Activated naive CD8-positive, alpha-beta T cell treated with anti-CD3 and anti-CD28 coated beads, Interleukin-2, amount 50 U/mL, for 16 hours (primary cell): Measurements from ENCODE around the gene CYP26C1.
"Not testable (repeated sequence)": the region's sequence is repeated elsewhere in the genome, so short reads cannot be mapped to it uniquely, and the experiment has no call there.

Experiments
- DNase-seq: peaks from one replicate; pipeline ENCODE4 v3.0.0-alpha.2; 2020; ENCODE audit warnings: low read depth, low spot score

Gene CYP26C1

DNA sequence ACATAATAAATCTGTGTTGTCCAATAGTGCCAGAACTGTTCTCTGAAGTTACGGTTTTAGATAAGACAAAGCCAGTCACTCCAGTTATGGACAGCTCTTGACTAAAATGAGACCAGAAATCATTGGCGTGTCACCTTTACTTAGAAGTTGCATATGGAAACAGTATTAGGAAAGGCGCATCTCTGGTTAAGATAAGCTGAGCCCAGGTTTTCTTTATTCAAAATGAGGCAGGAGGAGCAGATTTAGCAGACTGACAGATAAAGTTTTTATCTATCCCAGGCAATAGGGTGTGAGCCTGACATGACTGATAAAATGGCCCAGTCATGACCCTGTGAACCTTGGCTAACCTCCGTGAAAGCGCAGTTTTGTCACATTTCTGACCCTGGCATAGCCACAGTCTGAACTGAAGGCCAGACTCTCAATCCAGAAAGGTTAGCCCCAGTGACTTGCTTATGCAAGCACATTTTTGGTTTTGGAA is 17.3 kb downstream of the CYP26C1 start:
- DNase-seq = no peak

DNA sequence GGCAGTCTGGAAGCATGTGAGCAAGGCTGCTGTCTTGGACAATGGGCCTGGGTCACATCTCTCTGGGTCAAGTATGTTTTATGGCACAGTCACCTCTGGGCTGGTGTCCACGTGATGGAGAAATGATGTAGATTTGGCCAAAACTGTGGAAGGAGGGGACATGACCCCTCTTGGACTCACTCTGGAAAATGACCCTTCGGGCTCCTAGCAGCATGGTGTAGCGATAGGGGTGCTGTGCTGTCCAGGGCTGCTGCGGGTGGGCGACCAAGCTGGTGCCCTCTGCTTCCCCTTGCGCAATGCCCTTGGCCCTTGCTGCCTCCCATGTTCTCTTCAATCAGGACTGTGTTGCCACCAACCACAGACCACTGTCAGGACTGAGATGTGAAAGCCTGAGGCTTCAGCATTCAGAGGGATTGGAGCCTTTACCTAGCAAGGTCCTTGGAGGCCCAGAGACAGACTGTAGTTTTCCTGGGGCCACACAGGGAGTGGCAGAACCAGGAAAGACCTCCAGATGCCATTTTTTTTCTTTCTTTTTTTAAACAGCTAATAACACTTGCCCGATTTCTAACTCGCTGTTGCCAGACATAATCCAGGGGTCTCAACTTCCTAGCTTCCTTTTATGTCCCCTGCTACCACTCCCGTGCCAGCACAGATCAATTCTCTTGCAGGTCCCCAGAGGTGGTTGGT is 19.2 kb downstream of the CYP26C1 start:
- no peak for DNase-seq

- DNase-seq = no peak
Observed at GRCh38 chr10:93080350-93081046, 19.9 kb downstream of the CYP26C1 start.

GRCh38 chr10:93081318-93081717 is 20.7 kb downstream of the CYP26C1 start:
- DNase-seq = no peak

DNA sequence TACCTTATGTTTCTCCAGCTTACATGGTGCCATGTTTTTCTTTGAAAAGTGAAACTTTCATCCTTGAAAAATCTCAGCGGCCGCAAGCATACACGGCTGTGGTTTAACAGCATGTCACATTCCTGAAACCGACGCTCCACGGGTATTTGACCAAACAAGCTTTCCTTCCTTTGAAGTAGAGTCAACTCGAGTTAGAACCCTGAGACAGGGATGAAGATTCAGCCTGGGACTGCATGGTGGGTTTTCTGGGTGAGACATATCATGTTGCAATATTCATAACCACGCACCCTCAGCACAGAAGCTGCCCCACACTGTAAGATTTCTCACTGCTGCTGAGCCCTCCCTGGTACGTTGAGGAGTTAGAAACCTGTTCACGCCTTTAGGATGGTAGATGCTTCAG is 21.2 kb downstream of the CYP26C1 start:
- DNase-seq = no peak

DNA sequence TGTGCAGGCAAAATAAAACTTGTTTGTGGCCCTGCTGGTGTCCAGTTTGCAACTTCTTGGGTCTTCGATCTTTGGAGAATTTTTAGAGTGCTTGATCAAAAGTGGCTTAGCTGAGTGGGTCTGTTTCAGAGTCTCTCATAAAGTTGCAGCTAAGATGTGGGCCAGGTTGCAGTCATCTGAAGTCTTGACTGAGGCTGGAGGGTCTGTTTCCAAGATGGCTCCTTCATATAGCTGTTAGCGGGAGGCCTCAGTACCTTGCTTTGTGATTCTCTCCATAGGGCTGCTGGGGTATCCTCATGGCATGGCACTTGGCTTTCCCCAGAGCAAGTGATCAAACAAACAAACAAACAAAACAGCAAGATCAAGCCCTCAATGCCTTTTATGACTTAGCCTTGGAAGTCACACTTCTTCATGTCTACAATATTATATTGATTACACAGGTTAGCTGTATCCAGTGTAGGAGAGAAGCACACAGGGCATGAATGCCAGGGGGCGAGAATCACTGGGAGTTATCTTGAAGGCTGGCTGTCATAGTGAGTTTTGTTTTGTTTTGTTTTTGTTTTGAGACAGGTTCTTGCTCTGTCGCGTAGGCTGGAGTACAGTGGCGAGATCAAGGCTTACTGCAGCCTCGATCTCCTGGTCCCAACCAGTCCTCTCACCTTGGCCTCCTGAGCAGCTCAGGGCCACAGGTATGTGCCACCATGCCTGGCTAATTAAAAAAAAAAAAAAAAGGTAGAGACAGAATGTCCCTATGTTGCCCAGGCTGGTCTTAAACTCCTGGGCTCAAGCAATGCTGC is 23.3 kb downstream of the CYP26C1 start:
- no peak for DNase-seq

DNA sequence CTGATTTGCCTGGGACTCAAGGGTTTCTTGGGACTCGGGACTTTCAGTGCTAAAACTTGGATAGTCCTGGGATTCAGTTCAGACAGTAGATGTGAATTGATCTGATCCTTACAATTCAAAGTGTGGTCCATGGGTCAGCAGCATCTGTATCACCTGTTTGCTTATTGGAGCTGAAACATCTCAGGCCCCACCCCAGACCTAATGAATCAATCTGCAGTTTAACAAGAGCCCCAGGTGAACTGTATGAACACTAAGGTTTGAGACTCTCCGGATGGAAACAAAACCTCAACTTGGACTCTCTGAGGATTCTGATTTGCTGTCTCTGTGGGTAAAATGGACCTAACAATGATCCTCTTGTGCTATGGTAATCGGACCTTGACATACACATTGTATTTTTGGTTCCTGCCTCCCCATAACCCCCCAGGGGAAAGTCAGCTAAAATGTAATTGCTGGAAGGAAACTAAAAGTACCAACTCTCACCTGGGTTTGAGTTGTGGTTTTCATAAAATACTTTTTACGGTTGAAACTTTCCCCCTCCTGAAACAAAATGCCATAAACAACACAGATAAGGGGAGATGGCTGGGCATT is 24.8 kb downstream of the CYP26C1 start:
- DNase-seq = no peak

DNA sequence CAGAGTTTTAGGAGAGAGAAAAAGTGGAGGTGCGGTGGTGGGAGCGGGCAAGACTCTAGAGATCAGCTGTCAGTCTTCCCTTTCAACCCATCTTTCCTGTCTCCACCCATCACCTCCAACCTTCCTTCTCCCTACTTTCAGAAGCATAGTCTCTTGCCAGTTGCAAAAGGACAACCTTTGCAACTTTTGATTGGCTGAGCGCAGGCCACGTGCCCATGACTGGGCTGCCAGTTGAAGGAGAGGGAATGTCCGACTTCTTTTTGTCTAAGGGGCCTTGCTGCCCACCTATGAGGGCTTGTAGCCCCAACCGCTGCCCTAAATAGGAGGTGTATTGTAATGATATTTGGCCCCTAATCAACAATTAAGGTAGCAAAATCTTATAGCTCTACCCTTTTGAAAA is 25.7 kb downstream of the CYP26C1 start:
- no peak for DNase-seq

DNA sequence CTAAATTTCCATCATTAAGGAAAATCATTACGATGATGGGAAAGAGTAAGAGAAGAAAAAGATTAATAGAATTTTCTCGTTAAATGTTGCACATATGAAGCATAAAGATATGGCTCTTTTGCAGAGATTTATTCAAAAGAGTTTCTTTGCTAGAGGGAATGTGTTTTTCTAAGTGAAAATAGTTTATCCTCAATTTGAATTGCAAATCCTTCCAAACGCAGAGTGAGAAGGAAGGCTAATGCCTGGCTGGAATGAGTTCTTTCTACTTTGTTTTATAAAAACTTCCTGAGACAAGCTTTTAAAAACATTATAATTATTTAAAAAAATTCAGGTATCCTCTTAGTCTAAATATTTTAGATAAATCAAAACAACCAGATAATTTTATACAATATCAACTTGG is 27.2 kb downstream of the CYP26C1 start:
- no peak for DNase-seq

DNA sequence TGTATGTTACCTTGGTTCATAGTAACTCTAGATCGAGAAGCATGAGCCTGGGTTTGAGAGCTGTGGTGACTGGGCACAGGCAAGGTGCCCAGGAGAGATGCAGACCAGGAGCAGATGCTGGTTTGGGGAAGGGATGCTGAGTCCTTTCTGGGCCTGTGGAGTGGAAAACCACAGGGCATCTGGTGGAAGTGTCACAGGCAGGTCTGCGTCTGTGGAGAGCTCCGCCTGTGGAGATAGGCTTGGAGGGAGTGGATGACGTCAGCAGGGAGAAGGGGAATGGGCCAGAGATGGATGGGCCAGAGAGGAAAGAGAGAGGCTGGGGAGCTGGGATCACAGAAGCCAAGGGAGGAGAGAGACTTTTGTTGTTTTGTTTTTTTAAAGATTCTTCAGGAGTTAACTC is 27.9 kb downstream of the CYP26C1 start:
- no peak for DNase-seq

DNA sequence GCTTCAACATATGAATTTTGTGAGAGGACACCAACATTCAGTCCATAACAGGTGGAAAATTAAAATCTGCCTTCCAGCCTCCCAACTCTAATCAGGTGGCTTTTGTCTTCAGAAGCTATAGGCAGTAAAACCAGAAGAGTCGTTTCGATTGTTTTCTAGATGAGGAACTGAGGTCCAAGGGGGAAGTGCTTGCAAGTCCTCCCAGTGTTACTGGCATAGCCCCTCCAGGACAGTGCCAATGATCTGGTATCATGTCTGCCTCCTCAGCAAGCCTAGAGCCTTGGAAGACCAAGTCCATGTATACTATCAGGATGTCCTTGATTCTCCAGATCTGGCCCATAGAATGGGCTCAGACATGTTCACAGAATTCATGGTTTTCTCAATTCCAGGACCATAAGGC is 30.0 kb downstream of the CYP26C1 start:
- no peak for DNase-seq

DNA sequence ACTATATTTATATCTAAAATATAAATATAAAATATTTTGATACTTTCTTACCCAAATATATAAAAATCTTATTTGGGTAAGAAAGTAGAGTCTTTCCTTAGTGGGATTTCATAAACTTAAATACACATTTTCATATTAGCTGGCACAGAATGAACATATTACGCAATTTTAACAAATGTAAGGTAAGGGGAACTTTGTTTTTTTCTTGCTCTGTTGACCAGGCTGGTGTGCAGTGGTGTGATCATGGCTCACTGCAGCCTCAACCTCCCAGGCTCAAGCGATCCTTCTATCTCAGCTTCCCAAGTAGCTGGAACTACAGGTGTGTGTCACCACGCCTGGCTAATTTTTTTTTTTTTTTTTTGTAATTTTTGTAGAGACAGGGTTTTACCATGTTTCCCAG is 31.4 kb downstream of the CYP26C1 start:
- no peak for DNase-seq

- no peak for DNase-seq
Observed at GRCh38 chr10:93095225-93095624, 34.6 kb downstream of the CYP26C1 start.

- DNase-seq = no peak
Observed at GRCh38 chr10:93096901-93097300, 36.3 kb downstream of the CYP26C1 start.

- DNase-seq = no peak
Observed at GRCh38 chr10:93097386-93097785, 36.8 kb downstream of the CYP26C1 start.

DNA sequence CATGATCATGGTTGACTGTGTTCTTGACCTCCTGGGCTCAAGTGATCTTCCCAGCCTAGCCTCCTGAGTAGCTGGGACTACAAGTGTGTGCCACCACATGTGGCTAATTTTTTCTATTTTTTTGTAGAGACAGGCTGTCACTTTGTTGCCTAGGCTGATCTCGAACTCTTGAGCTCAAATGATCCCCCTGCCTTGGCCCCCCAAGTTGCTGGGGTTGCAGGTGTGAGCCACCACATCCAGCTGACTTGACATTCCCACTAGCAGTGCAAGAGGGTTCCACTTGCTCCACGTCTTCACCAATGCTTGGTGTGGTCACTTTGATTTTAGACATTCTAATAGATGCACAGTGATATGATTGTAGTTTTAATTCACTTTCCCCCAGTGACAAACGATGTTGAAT is 38.2 kb downstream of the CYP26C1 start:
- DNase-seq = no peak

- DNase-seq = no peak
Observed at GRCh38 chr10:93099670-93100069, 39.1 kb downstream of the CYP26C1 start.

GRCh38 chr10:93101148-93101547 is 40.5 kb downstream of the CYP26C1 start:
- DNase-seq = not testable (repeated sequence)

- DNase-seq = no peak
Observed at GRCh38 chr10:93103953-93104352, 43.4 kb downstream of the CYP26C1 start.

DNA sequence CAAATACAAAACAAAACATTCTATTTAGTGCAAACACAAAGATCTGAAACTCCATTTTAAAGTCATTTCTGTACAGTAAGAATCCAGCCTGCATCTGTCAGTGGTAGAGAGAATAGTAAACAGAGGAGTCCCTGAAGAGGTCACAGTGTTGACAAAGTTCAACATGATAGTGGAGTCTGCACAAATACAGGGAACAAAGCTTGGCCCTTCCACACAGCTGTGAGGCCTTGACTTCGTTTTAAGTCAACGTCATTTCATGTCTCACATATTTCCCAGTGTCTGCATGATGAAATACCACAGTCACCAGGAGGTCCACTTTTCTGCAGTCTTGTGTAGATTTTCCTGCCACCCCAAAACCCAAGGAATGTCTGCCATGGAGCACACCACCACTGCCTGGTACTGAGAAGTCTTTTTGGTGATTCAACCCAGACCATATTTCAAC is 46.1 kb downstream of the CYP26C1 start:
- no peak for DNase-seq

GRCh38 chr10:93110472-93111146 is 50.0 kb downstream of the CYP26C1 start:
- no peak for DNase-seq

DNA sequence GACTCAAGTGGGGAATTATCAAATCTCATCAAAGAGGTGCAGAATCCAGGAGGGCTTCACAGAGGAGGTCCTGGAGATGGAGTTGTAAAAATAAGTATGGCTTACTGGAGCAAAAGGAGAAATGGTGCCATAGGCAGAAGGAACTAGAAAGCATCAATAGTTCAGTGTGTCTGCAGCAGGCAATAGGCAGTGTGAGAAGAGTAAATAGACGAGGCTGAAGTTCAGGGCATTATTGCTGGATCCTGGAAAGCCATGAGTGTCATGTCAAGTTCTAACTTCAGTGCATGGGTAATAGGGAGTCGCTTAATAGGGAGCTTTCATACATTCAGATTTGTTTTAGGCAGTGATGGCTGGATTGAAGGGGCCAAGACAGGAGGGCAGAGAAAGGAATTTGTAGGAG is 52.4 kb downstream of the CYP26C1 start:
- no peak for DNase-seq
